DOHH2 (cell line): ENCODE results near the gene SMIM45.

Experiments used
- H3F3A ChIP-seq: fragments of 200-600 bp; sonication (generic), shearing (Covaris generic); 2 replicates; pipeline ENCODE4 v1.6.0; 2016; ENCODE audit warnings: antibody characterized with exemption, mild to moderate bottlenecking; ENCODE audit not compliant: control insufficient read depth, insufficient read depth
- H3K27ac ChIP-seq: fragments of 200-600 bp; sonication (generic); 2 replicates; pipeline ENCODE4 v1.5.1; 2014; ENCODE audit warnings: low read depth, mild to moderate bottlenecking, low read length, moderate library complexity
- H3K27me3 ChIP-seq: fragments of 200-600 bp; sonication (generic); 2 replicates; pipeline ENCODE4 v1.6.1; 2014; ENCODE audit warnings: mild to moderate bottlenecking, low read length, mixed read lengths; ENCODE audit not compliant: control insufficient read depth
- H3K36me3 ChIP-seq: fragments of 200-600 bp; sonication (generic); 2 replicates; pipeline ENCODE4 v1.6.1; 2014; ENCODE audit warnings: mild to moderate bottlenecking, low read length, moderate library complexity, mixed read lengths; ENCODE audit not compliant: control insufficient read depth
- H3K4me1 ChIP-seq: fragments of 200-600 bp; sonication (generic); 2 replicates; pipeline ENCODE4 v1.6.1; 2014; ENCODE audit warnings: mild to moderate bottlenecking, low read length, mixed read lengths; ENCODE audit not compliant: control insufficient read depth
- H3K4me2 ChIP-seq: fragments of 200-600 bp; sonication (generic); 2 replicates; pipeline ENCODE4 v1.6.0; 2014; ENCODE audit warnings: mild to moderate bottlenecking, low read length, moderate library complexity
- H3K4me3 ChIP-seq: fragments of 200-600 bp; sonication (generic); 2 replicates; pipeline ENCODE4 v1.5.1; 2014; ENCODE audit warnings: mild to moderate bottlenecking, low read length, mixed read lengths
- H3K79me2 ChIP-seq: fragments of 200-600 bp; sonication (generic); 2 replicates; pipeline ENCODE4 v1.6.1; 2014; ENCODE audit warnings: mild to moderate bottlenecking, low read length, mixed read lengths; ENCODE audit not compliant: control insufficient read depth
- H3K9me2 ChIP-seq: fragments of 200-600 bp; sonication (generic); replicated peaks from 2 replicates; pipeline ENCODE4 v1.6.1; 2014; ENCODE audit warnings: mild to moderate bottlenecking, low read length, mixed read lengths; ENCODE audit not compliant: control insufficient read depth
- H3K9me3 ChIP-seq: fragments of 200-600 bp; sonication (generic); 2 replicates; pipeline ENCODE4 v1.6.1; 2014; ENCODE audit warnings: antibody characterized with exemption, low read length, mixed read lengths; ENCODE audit not compliant: control insufficient read depth, insufficient read depth
- H4K20me1 ChIP-seq: fragments of 200-600 bp; sonication (generic); 2 replicates; pipeline ENCODE4 v1.6.0; 2014; ENCODE audit warnings: low read depth, mild to moderate bottlenecking, antibody characterized with exemption, low read length, moderate library complexity; ENCODE audit not compliant: control insufficient read depth, insufficient read depth
- CTCF ChIP-seq: fragments of 200-600 bp; sonication (generic); IDR thresholded peaks from one replicate; pipeline ENCODE4 v1.5.1; 2014; ENCODE audit warnings: antibody characterized with exemption, mild to moderate bottlenecking, low read depth, low read length; ENCODE audit not compliant: poor library complexity, severe bottlenecking
- EZH2phosphoT487 ChIP-seq: fragments of 200-600 bp; sonication (generic); IDR thresholded peaks from 2 replicates; pipeline ENCODE4 v1.6.1; 2017; ENCODE audit warnings: borderline replicate concordance, mild to moderate bottlenecking, antibody characterized with exemption, low read length, moderate library complexity, mixed read lengths

Gene SMIM45

GRCh38 chr22:41968601-41969000, 16.7 kb downstream of the SMIM45 start:
- H3K79me2 ChIP-seq = no peaks in the 10 kb centered on the region
- TF ChIP-seq EZH2phosphoT487 (no peak), CTCF (no peak)
- H3K36me3 ChIP-seq = no peaks in the 10 kb centered on the region
- H3K27me3 ChIP-seq = peaks cover 12% of the 10 kb centered on the region
- H4K20me1 ChIP-seq = no peaks in the 10 kb centered on the region
- H3K27ac ChIP-seq = no peak overlapping the region
- H3K4me2 ChIP-seq = no peak overlapping the region
- H3F3A ChIP-seq = no peaks in the 10 kb centered on the region
- no peaks in the 10 kb centered on the region for H3K9me2 ChIP-seq
- no peaks in the 10 kb centered on the region for H3K9me3 ChIP-seq
- no peaks in the 10 kb centered on the region for H3K4me1 ChIP-seq
- H3K4me3 ChIP-seq = no peak overlapping the region

- H3K4me2 ChIP-seq = no peak within 1 kb of the TSS
- no peak for TF ChIP-seq CTCF
- no peak for TF ChIP-seq EZH2phosphoT487
- no peaks in the 10 kb centered on the region for H3F3A ChIP-seq
- H3K27ac ChIP-seq = no peak within 1 kb of the TSS
- no peaks in the 10 kb centered on the region for H3K9me2 ChIP-seq
- no peak within 1 kb of the TSS for H3K4me3 ChIP-seq
- no peaks in the 10 kb centered on the region for H3K36me3 ChIP-seq
- H3K9me3 ChIP-seq = no peaks in the 10 kb centered on the region
- no peaks in the 10 kb centered on the region for H3K79me2 ChIP-seq
- H3K27me3 ChIP-seq = peaks cover 12% of the 10 kb centered on the region
- H3K4me1 ChIP-seq = no peaks in the 10 kb centered on the region
- no peaks in the 10 kb centered on the region for H4K20me1 ChIP-seq
These were observed 17.2 kb downstream of the SMIM45 start, which contains the start of gene SEPTIN3 for GRCh38 chr22:41969110-41969646. Gene SEPTIN3 (plus strand): TSS chr22:41969443. CDS start chr22:41971493, 2,050 bp downstream.

- TF ChIP-seq CTCF (no peak), EZH2phosphoT487 (no peak)
- no peaks in the 10 kb centered on the region for H3K9me3 ChIP-seq
- H3F3A ChIP-seq = peaks cover 5% of the 10 kb centered on the region; the same call in 1 of the 2 replicates
- no peaks in the 10 kb centered on the region for H3K36me3 ChIP-seq
- H3K27me3 ChIP-seq = peaks cover 21% of the 10 kb centered on the region
- peaks cover 9% of the 10 kb centered on the region for H3K4me1 ChIP-seq
- H3K27ac ChIP-seq = no peak overlapping the region
- H4K20me1 ChIP-seq = no peaks in the 10 kb centered on the region
- H3K9me2 ChIP-seq = no peaks in the 10 kb centered on the region
- no peaks in the 10 kb centered on the region for H3K79me2 ChIP-seq
- no peak overlapping the region for H3K4me2 ChIP-seq
- H3K4me3 ChIP-seq = no peak overlapping the region
These were observed 18.7 kb downstream of the SMIM45 start for GRCh38 chr22:41970601-41971000.
